GM12878 (cell line): Measurements from ENCODE around the gene PLPP6. TPM values are rescaled to one million over a fixed set of nuclear protein-coding genes. Genes with fewer than 3 reads are reported as not detected.

Experiments
- ATAC-seq: fragments of 200-7000 bp; cut with Tn5 transposase; 3 replicates; pipeline ENCODE4 v1.9.1; 2020; ENCODE audit warnings: mild to moderate bottlenecking, moderate library complexity
- BruUV-seq: library from RNA; stranded (reverse); fragments of 400-500 nt; replicated peaks from 2 replicates; lab custom pipeline; 2021; lab: Mats Ljungman, UMichigan
- CTCF ChIA-PET: fragments of 300-600 bp; sonication (Branson Sonifier 250); formaldehyde crosslinking; extraction: SDS; loops from one replicate; lab custom pipeline; 2021; ENCODE audit warnings: inconsistent platforms; lab: Yijun Ruan, JAX
- POLR2A ChIA-PET: fragments of 350-600 bp; formaldehyde crosslinking; extraction: SDS; loops from one replicate; lab custom pipeline; 2021; ENCODE audit warnings: inconsistent platforms; lab: Charles Lee
- RAD21 ChIA-PET: fragments of 300-600 bp; sonication (Branson Sonifier 250); formaldehyde crosslinking; loops from one replicate; lab custom pipeline; 2023; ENCODE audit warnings: antibody characterized with exemption; ENCODE audit not compliant: unreplicated experiment; lab: Charles Lee
- SMC1A ChIA-PET: fragments of 300-600 bp; sonication (Branson Sonifier 250); formaldehyde crosslinking; loops from one replicate; lab custom pipeline; 2023; ENCODE audit not compliant: unreplicated experiment, uncharacterized antibody; lab: Charles Lee
- DNase-seq: peaks from one replicate; pipeline ENCODE4 v3.0.0-alpha.2; 2011; ENCODE audit warnings: low read depth, low spot score
- FAIRE-seq: peaks from 3 replicates; lab custom pipeline; 2011; peaks lifted over from hg19 to GRCh38; lab: Jason Lieb, UNC
- H2AFZ ChIP-seq: 2 replicates; pipeline ENCODE4 v1.6.0; 2011; ENCODE audit warnings: low read depth, low read length, control low read depth; ENCODE audit not compliant: control insufficient read depth
- H3K27ac ChIP-seq: 2 replicates; pipeline ENCODE4 v1.5.1; 2011; ENCODE audit warnings: control low read depth; ENCODE audit not compliant: control insufficient read depth, insufficient read depth
- H3K27me3 ChIP-seq, 2 experiments: replicated peaks in 1 of 2; 2 replicates each; pipeline versions ENCODE4 v1.6.0 to v1.6.1; 2011; ENCODE audit warnings: low read length in 1 of 2; ENCODE audit not compliant: control insufficient read depth in 2 of 2, insufficient read depth in 2 of 2
- H3K36me3 ChIP-seq, 2 experiments: 2 replicates each; pipeline ENCODE4 v1.5.1; 2011; ENCODE audit warnings: low read length in 1 of 2; ENCODE audit not compliant: control insufficient read depth in 2 of 2, insufficient read depth in 2 of 2
- H3K4me1 ChIP-seq: 2 replicates; pipeline ENCODE4 v1.6.1; 2011; ENCODE audit warnings: mild to moderate bottlenecking, low read length, moderate library complexity, mixed read lengths; ENCODE audit not compliant: control insufficient read depth, insufficient read depth
- H3K4me2 ChIP-seq: 2 replicates; pipeline ENCODE4 v1.6.0; 2011; ENCODE audit warnings: control low read depth; ENCODE audit not compliant: control insufficient read depth, insufficient read depth
- H3K4me3 ChIP-seq: fragments of 200-600 bp; sonication (generic); 2 replicates; pipeline ENCODE4 v1.5.1; 2016
- H3K79me2 ChIP-seq: 2 replicates; pipeline ENCODE4 v1.6.0; 2011; ENCODE audit warnings: low read length; ENCODE audit not compliant: control insufficient read depth, insufficient read depth
- H3K9ac ChIP-seq: 2 replicates; pipeline ENCODE4 v1.8.0; 2011; ENCODE audit warnings: low read length, control low read depth, mixed read lengths; ENCODE audit not compliant: control insufficient read depth, insufficient read depth
- H3K9me3 ChIP-seq: replicated peaks from 3 replicates; pipeline ENCODE4 v1.5.1; 2011; ENCODE audit warnings: mild to moderate bottlenecking, low read length; ENCODE audit not compliant: control insufficient read depth, insufficient read depth
- H4K20me1 ChIP-seq: 2 replicates; pipeline ENCODE4 v1.6.0; 2011; ENCODE audit not compliant: control insufficient read depth, insufficient read depth
- ATF2 ChIP-seq: IDR thresholded peaks from 2 replicates; pipeline ENCODE4 v1.6.1; 2012; ENCODE audit warnings: low read length, inconsistent platforms
- BHLHE40 ChIP-seq, 2 experiments: fragments of 450-650 bp in 1 of 2; IDR thresholded peaks; 2 replicates each; pipeline ENCODE4 v1.6.1; 2011 to 2017; ENCODE audit warnings: low read depth in 2 of 2, borderline replicate concordance in 1 of 2, improper control_type of control experiment in 1 of 2, low read length in 1 of 2, mild to moderate bottlenecking in 1 of 2
- BRCA1 ChIP-seq: IDR thresholded peaks from 2 replicates; pipeline ENCODE4 v1.6.1; 2011; ENCODE audit warnings: low read depth, low read length, improper control_type of control experiment
- GATAD2B ChIP-seq: fragments of 450-650 bp; conservative IDR thresholded peaks from 2 replicates; pipeline ENCODE4 v1.6.1; 2017; ENCODE audit warnings: low read depth, mild to moderate bottlenecking, moderate library complexity
- IRF4 ChIP-seq: IDR thresholded peaks from 2 replicates; pipeline ENCODE4 v1.6.1; 2011; ENCODE audit warnings: low read depth, low read length
- MYC ChIP-seq: IDR thresholded peaks from 2 replicates; pipeline ENCODE4 v1.6.1; 2011; ENCODE audit warnings: mild to moderate bottlenecking, low read length, moderate library complexity, inconsistent platforms; ENCODE audit not compliant: insufficient read depth, insufficient replicate concordance, insufficient read length, severe bottlenecking
- NBN ChIP-seq: fragments of 450-650 bp; IDR thresholded peaks from 2 replicates; pipeline ENCODE4 v1.6.1; 2016
- NFYB ChIP-seq: IDR thresholded peaks from 2 replicates; pipeline ENCODE4 v1.6.1; 2011; ENCODE audit warnings: low read depth, mild to moderate bottlenecking, low read length, improper control_type of control experiment, moderate library complexity; ENCODE audit not compliant: insufficient read depth
- PAX8 ChIP-seq: fragments of 450-650 bp; IDR thresholded peaks from 2 replicates; pipeline ENCODE4 v1.6.1; 2017; ENCODE audit warnings: mild to moderate bottlenecking, moderate library complexity
- RAD21 ChIP-seq: IDR thresholded peaks from 2 replicates; pipeline ENCODE4 v1.6.1; 2011; ENCODE audit warnings: mild to moderate bottlenecking, low read depth, low read length, moderate library complexity; ENCODE audit not compliant: insufficient read depth
- RBBP5 ChIP-seq: fragments of 200-600 bp; sonication (generic); conservative IDR thresholded peaks from 2 replicates; pipeline ENCODE4 v1.6.1; 2016
- RCOR1 ChIP-seq: conservative IDR thresholded peaks from 2 replicates; pipeline ENCODE4 v1.6.1; 2012; ENCODE audit warnings: low read depth, low read length, improper control_type of control experiment
- SMARCA5 ChIP-seq: fragments of 450-650 bp; IDR thresholded peaks from 2 replicates; pipeline ENCODE4 v1.6.1; 2017; ENCODE audit warnings: mild to moderate bottlenecking
- SP1 ChIP-seq: IDR thresholded peaks from one replicate; pipeline ENCODE4 v1.6.1; 2011; ENCODE audit warnings: low read depth, low read length
- SREBF1 ChIP-seq: IDR thresholded peaks from 2 replicates; pipeline ENCODE4 v1.6.1; 2012; ENCODE audit warnings: mild to moderate bottlenecking, low read length
- STAT1 ChIP-seq: fragments of 450-650 bp; conservative IDR thresholded peaks from 2 replicates; pipeline ENCODE4 v1.6.1; 2014; ENCODE audit warnings: antibody characterized with exemption, mild to moderate bottlenecking
- TARDBP ChIP-seq: IDR thresholded peaks from 2 replicates; pipeline ENCODE4 v1.6.1; 2016; ENCODE audit warnings: borderline replicate concordance
- WGBS: methylation state at CpG from one replicate; pipeline ENCODE4 v1.1.6; 2016; ENCODE audit warnings: low lambda C conversion rate; ENCODE audit not compliant: insufficient replicate concordance, insufficient coverage; ENCODE audit errors: missing lambda C conversion rate; 5-methylcytosine and 5-hydroxymethylcytosine counted together
- in situ Hi-C: fragments of 300-500 bp; cut with MboI; formaldehyde crosslinking; loops from 9 replicates; pipeline ENCODE4 v1.14.3; 2018; ENCODE audit warnings: mixed read lengths
- intact Hi-C: fragments of 100-400 bp; cut with micrococcal nuclease; formaldehyde crosslinking; loops from one replicate; pipeline ENCODE4 v1.14.2; 2022; ENCODE audit not compliant: unreplicated experiment
- polyA plus RNA-seq, 11 experiments: library from polyadenylated mRNA; depleted of rRNA in 4 of 11; unstranded in 6 of 11; stranded (reverse) in 5 of 11; fragments of >200 nt; fragmentation: Nextera tagmentation in 4 of 11; fragmentation: Illumina TruSeq in 1 of 11; extraction: Ambion mirVana in 4 of 11; extraction: Trizol in 1 of 11; gene quantifications; 1 replicate in 1 of 11; 2 replicates in 10 of 11; pipeline versions ENCODE4 v1.2.1 to v1.2.3, GENCODE V29; 2011 to 2016; ENCODE audit warnings: inconsistent platforms in 2 of 11, missing spikeins in 2 of 11, low read depth in 1 of 11
- total RNA-seq, 4 experiments: library from RNA; depleted of rRNA in 3 of 4; stranded (reverse); fragments of >200 nt in 3 of 4; fragmentation: Illumina TruSeq in 1 of 4; extraction: Trizol in 1 of 4; gene quantifications; 2 replicates each; pipeline versions ENCODE4 v1.2.1 to v1.2.3, GENCODE V29; 2013 to 2021

The PLPP6 gene
- total and polyA plus RNA-seq, 10 of the 15 experiments (the other 5 are each of a cell fraction or from before 2014, with no cell fraction given): 1.6 to 11.3 (median 6.9) TPM

GRCh38 chr9:4713849-4714248 is 51.8 kb downstream of the PLPP6 start:
- FAIRE-seq (peak; percentile 95), ATAC-seq (no peak), DNase-seq (no peak)
- no peaks in the 10 kb centered on the region; the same call in 2 of the 3 replicates for H3K9me3 ChIP-seq
- ChIA-PET CTCF (interaction anchor here (1.3 kb wide), 1 partner anchor 27 kb away, joined by 4 read pairs; the partner anchor contains the start of gene AK3), RAD21 (no interaction called here), SMC1A (interaction anchor here (1.5 kb wide), 1 partner anchor 8 kb away, joined by 4 read pairs; no protein-coding TSS in a partner anchor), POLR2A (no interaction called here)
- no peak overlapping the region for H2AFZ ChIP-seq
- 71% methylated on average over 7 of the region's 7 CpGs for WGBS
- H3K79me2 ChIP-seq: no peaks in the 10 kb centered on the region
- H3K27ac ChIP-seq: no peak overlapping the region
- H3K4me3 ChIP-seq: no peak overlapping the region
- intact Hi-C loops: no loop called here
- no peak overlapping the region for H3K9ac ChIP-seq
- no peaks in the 10 kb centered on the region for H3K4me1 ChIP-seq
- H3K4me2 ChIP-seq: no peak overlapping the region
- H4K20me1 ChIP-seq: no peaks in the 10 kb centered on the region
- in situ Hi-C loops: no loop called here
- peaks cover 8 to 33% of the 10 kb centered on the region in 2 experiments for H3K36me3 ChIP-seq
- no peak for TF ChIP-seq PAX8
- TF ChIP-seq RCOR1: no peak
- no peak for TF ChIP-seq TARDBP
- TF ChIP-seq RAD21: no peak
- no peak for TF ChIP-seq IRF4
- TF ChIP-seq SP1: no peak
- TF ChIP-seq NBN: no peak
- no peak for TF ChIP-seq BRCA1
- no peak for TF ChIP-seq RBBP5
- no peak for TF ChIP-seq GATAD2B
- TF ChIP-seq SREBF1: no peak
- no peak for TF ChIP-seq NFYB
- TF ChIP-seq STAT1: no peak
- no peak for TF ChIP-seq MYC
- TF ChIP-seq BHLHE40 (IDR thresholded peaks at IDR 0.05; ENCODE audit: borderline replicate concordance in 1 of 2, low read depth in 2 of 2, low read length in 1 of 2): no peak
- no peak for TF ChIP-seq ATF2
- no peak for TF ChIP-seq SMARCA5
- H3K27me3 ChIP-seq: no peaks in the 10 kb centered on the region
- no TSS peak for BruUV-seq
